RWPE1 (cell line): Measurements from ENCODE around the gene TDP2.

Source experiments
- CTCF ChIA-PET: fragments of 350-600 bp; sonication (Branson Sonifier 250); formaldehyde crosslinking; extraction: SDS; loops from one replicate; lab custom pipeline; 2021; lab: Yijun Ruan, JAX
- POLR2A ChIA-PET: fragments of 400-600 bp; formaldehyde crosslinking; extraction: SDS; loops from one replicate; lab custom pipeline; 2020; ENCODE audit warnings: antibody characterized with exemption; ENCODE audit not compliant: low non-redundant PET; lab: Yijun Ruan, JAX
- DNase-seq: peaks from one replicate; pipeline ENCODE4 v3.0.0; 2012; ENCODE audit warnings: low spot score
- H3K27ac ChIP-seq: fragments of 450-650 bp; 2 replicates; pipeline ENCODE4 v1.5.1; 2017
- CTCF ChIP-seq: fragments of 450-650 bp; conservative IDR thresholded peaks from 2 replicates; pipeline ENCODE4 v1.5.1; 2017; ENCODE audit warnings: low read depth, mild to moderate bottlenecking

TDP2 gene

GRCh38 chr6:24659561-24659960, 7.1 kb downstream of the TDP2 start:
- no peak for DNase-seq
- ChIA-PET POLR2A (no interaction called here), CTCF (no interaction called here)
- H3K27ac ChIP-seq: no peak overlapping the region
- no peak for TF ChIP-seq CTCF

GRCh38 chr6:24658573-24659560, 7.8 kb downstream of the TDP2 start:
- no peak for DNase-seq
- ChIA-PET POLR2A (no interaction called here), CTCF (no interaction called here)
- H3K27ac ChIP-seq: no peak overlapping the region
- no peak for TF ChIP-seq CTCF

- no peak for TF ChIP-seq CTCF
- DNase-seq: no peak
- H3K27ac ChIP-seq: no peak overlapping the region
- ChIA-PET CTCF (interaction anchor here (0.6 kb wide), 1 partner anchor 1379 kb away, joined by 3 read pairs; no protein-coding TSS in a partner anchor), POLR2A (no interaction called here)
Observed at GRCh38 chr6:24655215-24655614, 11.5 kb downstream of the TDP2 start.

GRCh38 chr6:24650365-24650764, 16.3 kb downstream of the TDP2 start:
- CTCF ChIA-PET: no interaction called here

GRCh38 chr6:24649691-24650090, 17.0 kb downstream of the TDP2 start:
- ChIA-PET POLR2A (no interaction called here), CTCF (no interaction called here)
- no peak for TF ChIP-seq CTCF
- H3K27ac ChIP-seq: no peak overlapping the region
- no peak for DNase-seq

More at GRCh38 chr6:24650365-24650764, 16.3 kb downstream of the TDP2 start:
- no peak overlapping the region for H3K27ac ChIP-seq
- POLR2A ChIA-PET: no interaction called here
- TF ChIP-seq CTCF: no peak
- DNase-seq: no peak

- POLR2A ChIA-PET: no interaction called here
- CTCF ChIA-PET: no interaction called here
- H3K27ac ChIP-seq: no peak overlapping the region
- no peak for DNase-seq
- no peak for TF ChIP-seq CTCF
Observed at GRCh38 chr6:24648276-24648675, 18.4 kb downstream of the TDP2 start.
